Thyroid gland (tissue), 4 donors: Measurements from ENCODE around the gene RIC8B.

Experiments
- POLR2A ChIP-seq, 2 donors: fragments of 450-650 bp; IDR thresholded peaks; one replicate each; pipeline ENCODE4 v1.6.1; 2017; ENCODE audit warnings: antibody characterized with exemption in 2 of 2, mild to moderate bottlenecking in 2 of 2, moderate library complexity in 1 of 2
- TF ChIP-seq, protein P1 (sequence below), 6 experiments: fragments of 200-600 bp in 3 of 6; fragments of 450-650 bp in 3 of 6; sonication (generic) in 3 of 6; IDR thresholded peaks; one replicate each; pipeline ENCODE4 v1.5.1; 2016 to 2019; ENCODE audit warnings: antibody characterized with exemption in 6 of 6, mild to moderate bottlenecking in 2 of 6, inconsistent platforms in 1 of 6, moderate library complexity in 1 of 6

DNA sequence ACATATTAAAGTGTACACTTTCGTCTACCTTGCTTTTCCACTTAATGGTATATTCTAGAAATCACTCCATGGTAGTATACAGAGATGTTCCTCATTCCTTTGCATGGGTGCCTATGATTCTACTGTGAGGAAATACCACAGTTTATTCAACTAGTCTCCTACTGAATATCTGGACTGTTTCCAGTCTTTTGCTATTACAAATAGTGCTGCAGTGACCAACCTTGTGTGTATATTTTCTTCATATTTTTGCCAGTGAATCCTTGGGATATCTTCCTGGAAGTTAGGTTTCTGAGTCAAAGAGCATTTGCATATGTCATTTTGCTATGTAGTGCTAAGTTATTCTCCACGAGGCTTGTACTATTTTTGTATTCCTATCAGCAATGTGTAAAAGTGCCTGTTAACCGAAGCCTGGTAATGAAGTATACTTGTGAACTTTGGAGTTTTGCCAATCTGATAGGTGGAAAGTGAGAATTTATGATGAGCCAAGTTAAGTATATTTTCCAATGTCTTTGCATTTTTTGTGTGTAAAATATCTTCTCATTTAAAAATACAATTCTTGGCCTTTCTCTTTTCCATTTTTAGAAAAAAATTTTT lies 149.9 kb downstream of the RIC8B start:
- TF ChIP-seq, protein P1, sequence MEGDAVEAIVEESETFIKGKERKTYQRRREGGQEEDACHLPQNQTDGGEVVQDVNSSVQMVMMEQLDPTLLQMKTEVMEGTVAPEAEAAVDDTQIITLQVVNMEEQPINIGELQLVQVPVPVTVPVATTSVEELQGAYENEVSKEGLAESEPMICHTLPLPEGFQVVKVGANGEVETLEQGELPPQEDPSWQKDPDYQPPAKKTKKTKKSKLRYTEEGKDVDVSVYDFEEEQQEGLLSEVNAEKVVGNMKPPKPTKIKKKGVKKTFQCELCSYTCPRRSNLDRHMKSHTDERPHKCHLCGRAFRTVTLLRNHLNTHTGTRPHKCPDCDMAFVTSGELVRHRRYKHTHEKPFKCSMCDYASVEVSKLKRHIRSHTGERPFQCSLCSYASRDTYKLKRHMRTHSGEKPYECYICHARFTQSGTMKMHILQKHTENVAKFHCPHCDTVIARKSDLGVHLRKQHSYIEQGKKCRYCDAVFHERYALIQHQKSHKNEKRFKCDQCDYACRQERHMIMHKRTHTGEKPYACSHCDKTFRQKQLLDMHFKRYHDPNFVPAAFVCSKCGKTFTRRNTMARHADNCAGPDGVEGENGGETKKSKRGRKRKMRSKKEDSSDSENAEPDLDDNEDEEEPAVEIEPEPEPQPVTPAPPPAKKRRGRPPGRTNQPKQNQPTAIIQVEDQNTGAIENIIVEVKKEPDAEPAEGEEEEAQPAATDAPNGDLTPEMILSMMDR (IDR thresholded peaks at IDR 0.05) = no peak
- TF ChIP-seq POLR2A (IDR thresholded peaks at IDR 0.05) = no peak
